SK-N-SH (cell line): ENCODE measurements around the gene PNMA1. TPM values are rescaled to one million over a fixed set of nuclear protein-coding genes. Genes with fewer than 3 reads are reported as not detected.

Experiments
- CTCF ChIA-PET: fragments of 300-600, 350-600 bp; formaldehyde crosslinking; extraction: SDS; loops from one replicate; lab custom pipeline; 2021; lab: Yijun Ruan, JAX
- POLR2A ChIA-PET: fragments of 350-600 bp; sonication (Branson Sonifier 250); formaldehyde crosslinking; extraction: SDS; loops from one replicate; lab custom pipeline; 2020; ENCODE audit warnings: antibody characterized with exemption, inconsistent platforms; lab: Yijun Ruan, JAX
- DNase-seq: peaks from one replicate; pipeline ENCODE4 v3.0.0; 2012
- H2AFZ ChIP-seq: fragments of 200-600 bp; sonication (generic); 2 replicates; pipeline ENCODE4 v1.8.1; 2016; ENCODE audit warnings: antibody characterized with exemption, mild to moderate bottlenecking, low read depth
- H3F3A ChIP-seq: fragments of 200-600 bp; sonication (generic); replicated peaks from 2 replicates; pipeline ENCODE3; 2016; ENCODE audit warnings: antibody characterized with exemption, mild to moderate bottlenecking; ENCODE audit not compliant: insufficient read depth
- H3K27ac ChIP-seq, 2 experiments: fragments of 200-500 bp in 1 of 2; fragments of 200-600 bp in 1 of 2; sonication (Bioruptor generic) in 1 of 2; sonication (generic), shearing (Covaris generic) in 1 of 2; 2 replicates each; pipeline versions ENCODE4 v1.5.1 to v1.6.1; 2014 to 2016; ENCODE audit warnings: low read depth in 2 of 2, inconsistent platforms in 1 of 2, low read length in 1 of 2, mild to moderate bottlenecking in 1 of 2, mixed read lengths in 1 of 2
- H3K27me3 ChIP-seq: fragments of 200-600 bp; sonication (generic), shearing (Covaris generic); 2 replicates; pipeline ENCODE4 v1.6.1; 2016; ENCODE audit warnings: mixed run types; ENCODE audit not compliant: insufficient read depth
- H3K36me3 ChIP-seq, 2 experiments: fragments of 200-500 bp in 1 of 2; fragments of 200-600 bp in 1 of 2; sonication (Bioruptor generic) in 1 of 2; sonication (generic) in 1 of 2; replicated peaks in 1 of 2; 2 replicates each; pipeline versions ENCODE3 to v1.5.1; 2014 to 2016; ENCODE audit warnings: low read length in 1 of 2, mild to moderate bottlenecking in 1 of 2; ENCODE audit not compliant: insufficient read depth in 2 of 2, control insufficient read depth in 1 of 2
- H3K4me1 ChIP-seq, 2 experiments: fragments of 200-500 bp in 1 of 2; fragments of 200-600 bp in 1 of 2; sonication (Bioruptor generic) in 1 of 2; sonication (generic), shearing (Covaris generic) in 1 of 2; 2 replicates each; pipeline versions ENCODE4 v1.5.1 to v1.6.1; 2014 to 2016; ENCODE audit warnings: low read depth in 1 of 2, low read length in 1 of 2, mixed run types in 1 of 2; ENCODE audit not compliant: insufficient read depth in 2 of 2, control insufficient read depth in 1 of 2
- H3K4me2 ChIP-seq: fragments of 200-600 bp; sonication (generic), shearing (Covaris generic); 2 replicates; pipeline ENCODE4 v1.6.1; 2017; ENCODE audit warnings: mixed run types
- H3K4me3 ChIP-seq, 2 experiments: fragments of 200-500 bp in 1 of 2; fragments of 200-600 bp in 1 of 2; sonication (Bioruptor generic) in 1 of 2; sonication (generic), shearing (Covaris generic) in 1 of 2; 2 replicates each; pipeline versions ENCODE4 v1.5.1 to v1.8.1; 2014 to 2016; ENCODE audit warnings: low read depth in 2 of 2, inconsistent platforms in 1 of 2, low read length in 1 of 2, mild to moderate bottlenecking in 1 of 2, mixed read lengths in 1 of 2, moderate library complexity in 1 of 2
- H3K79me2 ChIP-seq: fragments of 200-600 bp; sonication (generic); 2 replicates; pipeline ENCODE4 v1.8.1; 2017; ENCODE audit warnings: mild to moderate bottlenecking; ENCODE audit not compliant: insufficient read depth
- H3K9ac ChIP-seq: fragments of 200-600 bp; sonication (generic); 2 replicates; pipeline ENCODE4 v1.6.1; 2017; ENCODE audit warnings: mixed run types
- H3K9me2 ChIP-seq: fragments of 200-600 bp; sonication (generic); 2 replicates; pipeline ENCODE4 v1.6.1; 2017; ENCODE audit warnings: mixed run types
- H3K9me3 ChIP-seq: fragments of 200-600 bp; sonication (generic); 2 replicates; pipeline ENCODE4 v1.6.1; 2017; ENCODE audit warnings: mixed run types, mild to moderate bottlenecking, moderate library complexity
- H4K20me1 ChIP-seq: fragments of 200-600 bp; sonication (generic); 2 replicates; pipeline ENCODE4 v1.6.1; 2017; ENCODE audit warnings: mild to moderate bottlenecking, mixed run types; ENCODE audit not compliant: insufficient read depth
- CTCF ChIP-seq: fragments of 200-600 bp; sonication (generic); IDR thresholded peaks from 2 replicates; pipeline ENCODE4 v1.6.1; 2017; ENCODE audit warnings: antibody characterized with exemption, mild to moderate bottlenecking, moderate library complexity
- GATA2 ChIP-seq: sonication (generic); formaldehyde crosslinking; IDR thresholded peaks from 2 replicates; pipeline ENCODE4 v1.5.0; 2020; ENCODE audit warnings: mild to moderate bottlenecking, missing genetic modification reagents
- RAD21 ChIP-seq: IDR thresholded peaks from 2 replicates; pipeline ENCODE4 v1.6.1; 2012; ENCODE audit warnings: mild to moderate bottlenecking, low read length
- RFX5 ChIP-seq: IDR thresholded peaks from 2 replicates; pipeline ENCODE4 v1.6.1; 2012; ENCODE audit warnings: mild to moderate bottlenecking, improper control_type of control experiment, low read length
- SMC3 ChIP-seq: IDR thresholded peaks from 2 replicates; pipeline ENCODE4 v1.6.1; 2012; ENCODE audit warnings: low read depth, low read length, improper control_type of control experiment
- TCF12 ChIP-seq: IDR thresholded peaks from 2 replicates; pipeline ENCODE4 v1.4.0; 2012
- TEAD4 ChIP-seq: IDR thresholded peaks from 2 replicates; pipeline ENCODE4 v1.4.0; 2012; ENCODE audit warnings: mild to moderate bottlenecking, borderline replicate concordance; ENCODE audit not compliant: insufficient read depth
- YY1 ChIP-seq: IDR thresholded peaks from 2 replicates; pipeline ENCODE4 v1.4.0; 2012; ENCODE audit warnings: low read depth, mild to moderate bottlenecking
- WGBS: methylation state at CpG from one replicate; pipeline ENCODE4 v1.1.6; 2017; ENCODE audit warnings: low lambda C conversion rate; 5-methylcytosine and 5-hydroxymethylcytosine counted together
- polyA plus RNA-seq, 3 experiments: library from polyadenylated mRNA; depleted of rRNA; stranded (reverse); fragments of >200 nt; gene quantifications; 2 replicates each; pipeline ENCODE4 v1.2.3, GENCODE V29; 2012
- TF ChIP-seq, protein P1 (sequence below): fragments of 150-350 bp; IDR thresholded peaks from 2 replicates; pipeline ENCODE4 v1.6.1; 2017; ENCODE audit warnings: antibody characterized with exemption, low read length, low read depth, borderline replicate concordance
- TF ChIP-seq, protein P2 (sequence below): IDR thresholded peaks from 2 replicates; pipeline ENCODE4 v1.6.1; 2012; ENCODE audit warnings: mild to moderate bottlenecking, low read depth, low read length, moderate library complexity

PNMA1 gene
- polyA plus RNA-seq, 1 of the 3 experiments (the other 2 are of a cell fraction), result 31.5 TPM

DNA sequence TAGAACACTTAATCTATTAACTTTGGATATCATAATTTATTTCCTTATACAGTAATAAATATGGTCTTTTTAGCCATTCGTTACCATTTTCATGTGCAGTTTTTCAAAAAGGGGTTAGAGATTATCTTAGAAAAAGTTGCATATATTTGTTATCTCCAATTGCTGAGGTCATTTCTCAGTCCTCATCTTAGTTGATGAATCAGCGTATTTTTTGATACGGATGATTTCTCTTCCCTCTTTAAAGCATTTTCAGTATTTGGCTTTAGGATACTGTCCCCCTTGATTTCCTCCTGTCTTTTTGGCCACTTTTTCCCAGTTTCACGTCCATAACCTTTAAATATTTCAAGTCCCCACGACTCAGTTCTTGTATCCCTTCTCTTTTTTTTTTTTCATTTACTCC is 47.6 kb downstream of the PNMA1 start:
- Histone ChIP-seq H3K9me3 (no peaks in the 10 kb centered on the region), H3K4me3 (no peak overlapping the region), H3K79me2 (no peaks in the 10 kb centered on the region; the same call in 1 of the 2 replicates), H3K9me2 (no peaks in the 10 kb centered on the region), H3K4me1 (no peaks in the 10 kb centered on the region), H3K9ac (no peak overlapping the region), H3K36me3 (peaks cover 3 to 12% of the 10 kb centered on the region in 2 experiments)
- DNase-seq, result no peak
- ChIA-PET CTCF (no interaction called here), POLR2A (no interaction called here)
- no peak for TF ChIP-seq TCF12
- TF ChIP-seq YY1, result no peak
- TF ChIP-seq, all 33 proteins: peak for 0
- Histone ChIP-seq H3F3A (peaks cover 22% of the 10 kb centered on the region), H3K27ac (no peak overlapping the region), H2AFZ (no peak overlapping the region), H3K27me3 (no peaks in the 10 kb centered on the region), H4K20me1 (no peaks in the 10 kb centered on the region), H3K4me2 (no peak overlapping the region)
- WGBS, result 87% methylated on average over 5 of the region's 5 CpGs

GRCh38 chr14:73665130-73665529 is 49.1 kb downstream of the PNMA1 start:
- no peak overlapping the region for H3K4me2 ChIP-seq
- H3K9ac ChIP-seq, result no peak overlapping the region
- peaks cover 3 to 18% of the 10 kb centered on the region in 2 experiments for H3K36me3 ChIP-seq
- DNase-seq, result no peak
- H3F3A ChIP-seq, result peaks cover 27% of the 10 kb centered on the region
- H3K4me1 ChIP-seq, result no peaks in the 10 kb centered on the region
- no peak overlapping the region for H2AFZ ChIP-seq
- H3K27ac ChIP-seq, result no peak overlapping the region
- no peaks in the 10 kb centered on the region for H4K20me1 ChIP-seq
- no peaks in the 10 kb centered on the region for H3K27me3 ChIP-seq
- H3K4me3 ChIP-seq, result no peak overlapping the region
- POLR2A ChIA-PET, result no interaction called here
- 88% methylated on average over 2 of the region's 2 CpGs for WGBS
- TF ChIP-seq, protein P1, sequence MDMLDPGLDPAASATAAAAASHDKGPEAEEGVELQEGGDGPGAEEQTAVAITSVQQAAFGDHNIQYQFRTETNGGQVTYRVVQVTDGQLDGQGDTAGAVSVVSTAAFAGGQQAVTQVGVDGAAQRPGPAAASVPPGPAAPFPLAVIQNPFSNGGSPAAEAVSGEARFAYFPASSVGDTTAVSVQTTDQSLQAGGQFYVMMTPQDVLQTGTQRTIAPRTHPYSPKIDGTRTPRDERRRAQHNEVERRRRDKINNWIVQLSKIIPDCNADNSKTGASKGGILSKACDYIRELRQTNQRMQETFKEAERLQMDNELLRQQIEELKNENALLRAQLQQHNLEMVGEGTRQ, result no peak
- no peak for TF ChIP-seq CTCF
- no peak for TF ChIP-seq TEAD4
- no peak for TF ChIP-seq RFX5
- TF ChIP-seq GATA2 (CRISPR knock-in tag), result no peak
- no peak for TF ChIP-seq RAD21
- TF ChIP-seq YY1, result no peak
- TF ChIP-seq, protein P2, sequence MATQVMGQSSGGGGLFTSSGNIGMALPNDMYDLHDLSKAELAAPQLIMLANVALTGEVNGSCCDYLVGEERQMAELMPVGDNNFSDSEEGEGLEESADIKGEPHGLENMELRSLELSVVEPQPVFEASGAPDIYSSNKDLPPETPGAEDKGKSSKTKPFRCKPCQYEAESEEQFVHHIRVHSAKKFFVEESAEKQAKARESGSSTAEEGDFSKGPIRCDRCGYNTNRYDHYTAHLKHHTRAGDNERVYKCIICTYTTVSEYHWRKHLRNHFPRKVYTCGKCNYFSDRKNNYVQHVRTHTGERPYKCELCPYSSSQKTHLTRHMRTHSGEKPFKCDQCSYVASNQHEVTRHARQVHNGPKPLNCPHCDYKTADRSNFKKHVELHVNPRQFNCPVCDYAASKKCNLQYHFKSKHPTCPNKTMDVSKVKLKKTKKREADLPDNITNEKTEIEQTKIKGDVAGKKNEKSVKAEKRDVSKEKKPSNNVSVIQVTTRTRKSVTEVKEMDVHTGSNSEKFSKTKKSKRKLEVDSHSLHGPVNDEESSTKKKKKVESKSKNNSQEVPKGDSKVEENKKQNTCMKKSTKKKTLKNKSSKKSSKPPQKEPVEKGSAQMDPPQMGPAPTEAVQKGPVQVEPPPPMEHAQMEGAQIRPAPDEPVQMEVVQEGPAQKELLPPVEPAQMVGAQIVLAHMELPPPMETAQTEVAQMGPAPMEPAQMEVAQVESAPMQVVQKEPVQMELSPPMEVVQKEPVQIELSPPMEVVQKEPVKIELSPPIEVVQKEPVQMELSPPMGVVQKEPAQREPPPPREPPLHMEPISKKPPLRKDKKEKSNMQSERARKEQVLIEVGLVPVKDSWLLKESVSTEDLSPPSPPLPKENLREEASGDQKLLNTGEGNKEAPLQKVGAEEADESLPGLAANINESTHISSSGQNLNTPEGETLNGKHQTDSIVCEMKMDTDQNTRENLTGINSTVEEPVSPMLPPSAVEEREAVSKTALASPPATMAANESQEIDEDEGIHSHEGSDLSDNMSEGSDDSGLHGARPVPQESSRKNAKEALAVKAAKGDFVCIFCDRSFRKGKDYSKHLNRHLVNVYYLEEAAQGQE, result no peak
- TF ChIP-seq TCF12, result no peak
- TF ChIP-seq SMC3, result no peak
- no peaks in the 10 kb centered on the region; the same call in 1 of the 2 replicates for H3K79me2 ChIP-seq
- CTCF ChIA-PET, result interaction anchor here (1.3 kb wide), 1 partner anchor 14 kb away, joined by 4 read pairs; no protein-coding TSS in a partner anchor
- no peaks in the 10 kb centered on the region for H3K9me3 ChIP-seq
- no peaks in the 10 kb centered on the region for H3K9me2 ChIP-seq
